Peyer's patch (tissue), 4 donors: Measurements from ENCODE around the gene ST6GALNAC4.

ENCODE experiments used
- CTCF ChIP-seq, 6 experiments: fragments of 450-650 bp in 4 of 6; fragments of 200-600 bp in 2 of 6; sonication (generic) in 1 of 6; IDR thresholded peaks; one replicate each; pipeline ENCODE4 v1.5.1; 2017 to 2019; ENCODE audit warnings: antibody characterized with exemption in 6 of 6, mild to moderate bottlenecking in 3 of 6, moderate library complexity in 1 of 6
- POLR2A ChIP-seq, 2 donors: fragments of 450-650 bp; IDR thresholded peaks; one replicate each; pipeline ENCODE4 v1.5.1; 2017; ENCODE audit warnings: antibody characterized with exemption in 2 of 2, mild to moderate bottlenecking in 2 of 2, moderate library complexity in 2 of 2

GRCh38 chr9:127934248-127934647 lies 17.4 kb upstream of the ST6GALNAC4 start:
- TF ChIP-seq CTCF (IDR thresholded peaks at IDR 0.05) (no peak), POLR2A (IDR thresholded peaks at IDR 0.05) (no peak)
